ENCODE data around the gene SHISA9. TPM values are rescaled to one million over a fixed set of nuclear protein-coding genes. Genes with fewer than 3 reads are reported as not detected.

The SHISA9 gene
- total RNA-seq, 2 donors from 2014 or later, result 1.8 to 4.6 TPM

DNA sequence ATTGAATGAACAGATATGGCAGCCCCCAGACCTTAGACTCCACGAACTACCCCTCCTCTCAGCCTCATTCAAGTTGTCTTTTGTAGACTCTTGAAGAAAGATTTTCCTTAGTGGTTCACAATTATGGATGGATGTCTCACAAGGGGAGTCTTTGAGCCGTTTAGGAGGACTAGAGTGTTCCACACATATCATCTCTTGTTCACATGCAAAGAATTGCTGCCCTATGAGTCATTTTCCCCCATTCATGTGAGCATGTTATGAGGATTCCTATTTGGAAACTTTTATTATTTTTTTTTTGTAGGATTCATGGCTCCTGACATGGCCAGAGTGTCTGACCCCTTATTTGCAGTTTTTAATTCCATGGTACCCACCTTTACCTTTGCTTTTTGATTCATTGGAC is 237.1 kb downstream of the SHISA9 start:
- Histone ChIP-seq H3K9me3 (no peaks in the 10 kb centered on the region), H3K4me3 (no peak overlapping the region), H3K27ac (no peak overlapping the region), H3K27me3 (no peaks in the 10 kb centered on the region), H3K36me3 (replicated peaks in 1 of 2; ENCODE audit: insufficient read depth in 1 of 2, low read depth in 2 of 2) (no peaks in the 10 kb centered on the region), H3K4me1 (no peaks in the 10 kb centered on the region)
- DNase-seq (no peak), ATAC-seq (no peak)
- 39 to 44% methylated on average over 2 of the region's 2 CpGs for WGBS, 2 donors
- TF ChIP-seq, protein P1, sequence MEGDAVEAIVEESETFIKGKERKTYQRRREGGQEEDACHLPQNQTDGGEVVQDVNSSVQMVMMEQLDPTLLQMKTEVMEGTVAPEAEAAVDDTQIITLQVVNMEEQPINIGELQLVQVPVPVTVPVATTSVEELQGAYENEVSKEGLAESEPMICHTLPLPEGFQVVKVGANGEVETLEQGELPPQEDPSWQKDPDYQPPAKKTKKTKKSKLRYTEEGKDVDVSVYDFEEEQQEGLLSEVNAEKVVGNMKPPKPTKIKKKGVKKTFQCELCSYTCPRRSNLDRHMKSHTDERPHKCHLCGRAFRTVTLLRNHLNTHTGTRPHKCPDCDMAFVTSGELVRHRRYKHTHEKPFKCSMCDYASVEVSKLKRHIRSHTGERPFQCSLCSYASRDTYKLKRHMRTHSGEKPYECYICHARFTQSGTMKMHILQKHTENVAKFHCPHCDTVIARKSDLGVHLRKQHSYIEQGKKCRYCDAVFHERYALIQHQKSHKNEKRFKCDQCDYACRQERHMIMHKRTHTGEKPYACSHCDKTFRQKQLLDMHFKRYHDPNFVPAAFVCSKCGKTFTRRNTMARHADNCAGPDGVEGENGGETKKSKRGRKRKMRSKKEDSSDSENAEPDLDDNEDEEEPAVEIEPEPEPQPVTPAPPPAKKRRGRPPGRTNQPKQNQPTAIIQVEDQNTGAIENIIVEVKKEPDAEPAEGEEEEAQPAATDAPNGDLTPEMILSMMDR (IDR thresholded peaks at IDR 0.05), result no peak
- TF ChIP-seq POLR2A (IDR thresholded peaks at IDR 0.05), result no peak
- intact Hi-C loops (cut with DNase I), result no loop called here

- H3K27me3 ChIP-seq, result no peaks in the 10 kb centered on the region
- H3K36me3 ChIP-seq (replicated peaks in 1 of 2; ENCODE audit: insufficient read depth in 1 of 2, low read depth in 2 of 2), result no peaks in the 10 kb centered on the region
- no peaks in the 10 kb centered on the region for H3K4me1 ChIP-seq
- no peaks in the 10 kb centered on the region for H3K9me3 ChIP-seq
- ATAC-seq, result no peak
- no peak for DNase-seq
- H3K27ac ChIP-seq, result no peak overlapping the region
- TF ChIP-seq POLR2A (IDR thresholded peaks at IDR 0.05), result no peak
- TF ChIP-seq, protein P1 (IDR thresholded peaks at IDR 0.05), result no peak
- intact Hi-C loops (cut with DNase I), result no loop called here
- no peak overlapping the region for H3K4me3 ChIP-seq
- 69 to 79% methylated on average over 3 of the region's 3 CpGs for WGBS, 2 donors
Observed at GRCh38 chr16:13139661-13140241, 238.4 kb downstream of the SHISA9 start.

DNA sequence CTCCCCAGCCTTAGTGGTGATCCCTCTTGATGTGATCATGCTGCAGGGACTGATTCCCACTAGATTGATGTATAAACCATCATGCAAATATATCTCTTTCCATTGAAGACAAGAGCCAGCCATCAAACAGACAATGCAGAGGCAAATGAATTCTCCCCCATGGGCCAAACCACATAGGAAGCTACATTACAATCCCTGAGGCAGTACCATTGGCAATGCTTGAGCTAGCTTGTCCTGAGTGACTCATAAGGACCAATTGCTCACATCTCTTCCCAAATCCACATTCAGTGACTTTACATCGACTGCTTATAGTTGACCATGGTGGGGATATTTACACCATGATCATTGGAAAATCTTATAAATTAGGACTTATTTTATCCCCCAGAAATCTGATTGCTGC is 242.2 kb downstream of the SHISA9 start:
- H3K36me3 ChIP-seq (replicated peaks in 1 of 2; ENCODE audit: insufficient read depth in 1 of 2, low read depth in 2 of 2), result no peaks in the 10 kb centered on the region

DNA sequence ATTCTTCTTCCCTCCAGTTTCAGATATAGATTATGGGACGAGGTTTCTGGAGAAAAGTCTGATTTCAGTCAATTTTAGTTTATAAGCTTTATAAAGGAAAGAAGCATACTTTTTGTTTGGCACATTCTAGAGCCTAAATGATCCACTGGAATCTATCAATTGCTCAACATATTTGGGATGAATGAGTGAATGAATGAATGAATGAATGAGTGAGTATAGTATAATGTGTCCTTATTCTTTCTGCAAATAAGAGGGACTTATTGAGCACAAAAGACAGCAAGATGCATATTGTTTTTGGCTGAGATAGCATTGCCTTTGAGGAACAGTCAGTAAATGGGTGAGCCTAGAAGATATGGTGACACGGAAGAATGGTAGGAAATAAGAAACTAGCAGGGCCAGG is 245.4 kb downstream of the SHISA9 start:
- Histone ChIP-seq H3K4me1 (no peaks in the 10 kb centered on the region), H3K36me3 (replicated peaks in 1 of 2; ENCODE audit: insufficient read depth in 1 of 2, low read depth in 2 of 2) (no peaks in the 10 kb centered on the region), H3K9me3 (no peaks in the 10 kb centered on the region), H3K27ac (no peak overlapping the region), H3K4me3 (no peak overlapping the region), H3K27me3 (no peaks in the 10 kb centered on the region)
- DNase-seq (no peak), ATAC-seq (no peak)
- intact Hi-C loops (cut with DNase I), result no loop called here
- no peak for TF ChIP-seq POLR2A (IDR thresholded peaks at IDR 0.05)
- TF ChIP-seq, protein P1 (IDR thresholded peaks at IDR 0.05), result no peak
- 53 to 54% methylated on average over 2 of the region's 2 CpGs for WGBS, 2 donors

More for the DNA sequence above, 242.2 kb downstream of the SHISA9 start:
- TF ChIP-seq POLR2A (IDR thresholded peaks at IDR 0.05), result no peak
- TF ChIP-seq, protein P1 (IDR thresholded peaks at IDR 0.05), result no peak
- 72 to 94% methylated on average over 1 of the region's 1 CpG for WGBS, 2 donors
- Histone ChIP-seq H3K9me3 (no peaks in the 10 kb centered on the region), H3K4me3 (no peak overlapping the region), H3K27ac (no peak overlapping the region), H3K4me1 (no peaks in the 10 kb centered on the region), H3K27me3 (no peaks in the 10 kb centered on the region)
- no peak for ATAC-seq
- no peak for DNase-seq
- intact Hi-C loops (cut with DNase I), result no loop called here

DNA sequence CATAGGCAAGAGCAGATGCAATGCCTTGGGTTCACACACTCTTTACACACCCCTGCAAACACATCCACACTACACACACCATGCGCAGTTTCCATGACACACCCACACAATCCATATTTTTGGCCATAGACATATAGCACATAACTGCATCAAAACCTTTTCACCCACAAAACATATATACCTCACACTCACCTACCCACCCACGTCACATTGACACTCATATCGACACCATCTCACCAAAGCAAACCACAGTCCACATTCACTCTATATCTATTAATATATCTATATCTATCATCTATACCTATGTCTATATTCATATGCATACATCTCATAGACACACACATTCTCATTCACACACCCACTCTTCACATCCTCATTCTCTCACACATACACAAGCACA is 246.9 kb downstream of the SHISA9 start:
- Histone ChIP-seq H3K9me3 (no peaks in the 10 kb centered on the region), H3K4me1 (no peaks in the 10 kb centered on the region), H3K27ac (no peak overlapping the region), H3K36me3 (replicated peaks in 1 of 2; ENCODE audit: insufficient read depth in 1 of 2, low read depth in 2 of 2) (no peaks in the 10 kb centered on the region), H3K4me3 (no peak overlapping the region), H3K27me3 (no peaks in the 10 kb centered on the region)
- ATAC-seq (no peak), DNase-seq (no peak)
- intact Hi-C loops (cut with DNase I), result no loop called here
- 75 to 79% methylated on average over 3 of the region's 3 CpGs for WGBS, 2 donors
- TF ChIP-seq, protein P1 (IDR thresholded peaks at IDR 0.05), result no peak
- no peak for TF ChIP-seq POLR2A (IDR thresholded peaks at IDR 0.05)
